NCI-H1436 (cell line): Measurements from ENCODE around the gene SAMD4A.
"Not testable (repeated sequence)": the region's sequence is repeated elsewhere in the genome, so short reads cannot be mapped to it uniquely, and the experiment has no call there.

Experiments used
- DNase-seq: peaks from one replicate; lab custom pipeline; 2025; lab: John Stamatoyannopoulos, UW

The SAMD4A gene

GRCh38 chr14:54784657-54785056 is 217.7 kb downstream of the SAMD4A start:
- DNase-seq, result no peak

GRCh38 chr14:54785136-54785777 is 218.3 kb downstream of the SAMD4A start:
- DNase-seq, result no peak

GRCh38 chr14:54785778-54786770 is 219.1 kb downstream of the SAMD4A start:
- no peak for DNase-seq

GRCh38 chr14:54786838-54787237 is 219.9 kb downstream of the SAMD4A start:
- no peak for DNase-seq

- DNase-seq, result no peak
Observed at GRCh38 chr14:54787261-54787660, 220.3 kb downstream of the SAMD4A start.

- DNase-seq, result no peak
Observed at GRCh38 chr14:54788701-54789100, 221.8 kb downstream of the SAMD4A start.

- no peak for DNase-seq
Observed at GRCh38 chr14:54789166-54789565, 222.2 kb downstream of the SAMD4A start.

- no peak for DNase-seq
Observed at GRCh38 chr14:54789781-54790480, 223.0 kb downstream of the SAMD4A start.

GRCh38 chr14:54791001-54791400 is 224.1 kb downstream of the SAMD4A start:
- no peak for DNase-seq

- DNase-seq, result no peak
Observed at GRCh38 chr14:54792288-54792687, 225.4 kb downstream of the SAMD4A start.

- no peak for DNase-seq
Observed at GRCh38 chr14:54794159-54794558, 227.2 kb downstream of the SAMD4A start.

GRCh38 chr14:54794796-54795195 is 227.9 kb downstream of the SAMD4A start:
- DNase-seq, result no peak

GRCh38 chr14:54796961-54797360 is 230.0 kb downstream of the SAMD4A start:
- DNase-seq, result no peak

- no peak for DNase-seq
Observed at GRCh38 chr14:54797556-54797955, 230.6 kb downstream of the SAMD4A start.

- DNase-seq, result no peak
Observed at GRCh38 chr14:54797986-54798385, 231.1 kb downstream of the SAMD4A start.

- DNase-seq, result no peak
Observed at GRCh38 chr14:54798465-54799124, 231.7 kb downstream of the SAMD4A start.

- DNase-seq, result not testable (repeated sequence)
Observed at GRCh38 chr14:54801482-54801881, 234.6 kb downstream of the SAMD4A start.

GRCh38 chr14:54803396-54803795 is 236.5 kb downstream of the SAMD4A start:
- DNase-seq, result no peak

GRCh38 chr14:54803926-54804537 is 237.1 kb downstream of the SAMD4A start:
- no peak for DNase-seq

GRCh38 chr14:54804538-54805041 is 237.7 kb downstream of the SAMD4A start:
- DNase-seq, result peak; percentile 24

- no peak for DNase-seq
Observed at GRCh38 chr14:54805070-54805444, 238.1 kb downstream of the SAMD4A start.
